ENCODE measurements around the gene MPRIP.

DNA sequence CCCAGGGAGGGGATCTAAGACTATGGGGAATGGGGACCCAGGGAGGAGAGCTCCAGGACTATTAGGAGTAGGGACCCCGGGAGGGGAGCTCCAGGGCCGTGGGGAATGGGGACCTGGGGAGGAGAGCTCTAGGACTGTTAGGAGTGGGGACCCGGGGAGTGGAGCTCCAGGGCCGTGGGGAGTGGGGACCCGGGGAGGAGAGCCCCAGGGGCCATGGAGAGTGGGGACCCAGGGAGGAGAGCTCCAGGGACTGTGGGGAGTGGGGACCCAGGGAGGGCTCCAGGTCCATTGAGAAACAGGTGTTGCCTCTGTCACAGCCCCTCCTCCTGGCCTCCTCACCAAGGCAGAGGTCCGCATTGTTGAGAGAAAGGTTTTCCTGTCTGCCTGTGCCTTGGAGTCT is 16.0 kb downstream of the MPRIP start:
- TF ChIP-seq, protein P1, sequence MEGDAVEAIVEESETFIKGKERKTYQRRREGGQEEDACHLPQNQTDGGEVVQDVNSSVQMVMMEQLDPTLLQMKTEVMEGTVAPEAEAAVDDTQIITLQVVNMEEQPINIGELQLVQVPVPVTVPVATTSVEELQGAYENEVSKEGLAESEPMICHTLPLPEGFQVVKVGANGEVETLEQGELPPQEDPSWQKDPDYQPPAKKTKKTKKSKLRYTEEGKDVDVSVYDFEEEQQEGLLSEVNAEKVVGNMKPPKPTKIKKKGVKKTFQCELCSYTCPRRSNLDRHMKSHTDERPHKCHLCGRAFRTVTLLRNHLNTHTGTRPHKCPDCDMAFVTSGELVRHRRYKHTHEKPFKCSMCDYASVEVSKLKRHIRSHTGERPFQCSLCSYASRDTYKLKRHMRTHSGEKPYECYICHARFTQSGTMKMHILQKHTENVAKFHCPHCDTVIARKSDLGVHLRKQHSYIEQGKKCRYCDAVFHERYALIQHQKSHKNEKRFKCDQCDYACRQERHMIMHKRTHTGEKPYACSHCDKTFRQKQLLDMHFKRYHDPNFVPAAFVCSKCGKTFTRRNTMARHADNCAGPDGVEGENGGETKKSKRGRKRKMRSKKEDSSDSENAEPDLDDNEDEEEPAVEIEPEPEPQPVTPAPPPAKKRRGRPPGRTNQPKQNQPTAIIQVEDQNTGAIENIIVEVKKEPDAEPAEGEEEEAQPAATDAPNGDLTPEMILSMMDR (IDR thresholded peaks at IDR 0.05): no peak
- no peak for TF ChIP-seq POLR2A (IDR thresholded peaks at IDR 0.05)
